ENCODE results near the gene MED7.

- no peak for TF ChIP-seq CTCF (IDR thresholded peaks at IDR 0.05)
- TF ChIP-seq POLR2A (IDR thresholded peaks at IDR 0.05): no peak
Observed at GRCh38 chr5:157109744-157110143, 32.9 kb downstream of the MED7 start.

Measured in adrenal gland (tissue), 5 donors.